ENCODE data around the gene STAMBP. TPM values are rescaled to one million over a fixed set of nuclear protein-coding genes. Genes with fewer than 3 reads are reported as not detected.

Gene STAMBP
- total and polyA plus RNA-seq, 9 of the 15 experiments (the other 6 are each of a cell fraction or from before 2014, with no cell fraction given) = 36.9 to 75.2 (median 48.8) TPM

GRCh38 chr2:73868204-73868978 lies 39.6 kb downstream of the STAMBP start:
- H3K9ac ChIP-seq (ENCODE audit: insufficient read depth in 1 of 2, low read depth in 2 of 2, low read length in 2 of 2) = no peak overlapping the region
- H3K4me3 ChIP-seq = no peak overlapping the region
- WGBS (ENCODE audit: insufficient coverage, low coverage, missing lambda C conversion rate) = 80% methylated on average over 9 of the region's 9 CpGs
- no peaks in the 10 kb centered on the region for H3K27me3 ChIP-seq (ENCODE audit: control insufficient read depth in 2 of 2, insufficient read depth in 2 of 2, low read length in 2 of 2)
- DNase-seq (ENCODE audit: extremely low read depth in 1 of 4, low spot score in 3 of 4) (no peak), ATAC-seq (no peak), FAIRE-seq (no peak)
- intact Hi-C loops (cut with micrococcal nuclease) = no loop called here
- H3K79me2 ChIP-seq (ENCODE audit: control insufficient read depth, insufficient read depth, low read length) = no peaks in the 10 kb centered on the region
- H4K20me1 ChIP-seq (replicated peaks; ENCODE audit: control insufficient read depth, insufficient read depth, low read length) = no peaks in the 10 kb centered on the region
- POLR2A ChIA-PET = interaction anchor here (1.0 kb wide), 1 partner anchor 10 kb away, joined by 3 read pairs; no protein-coding TSS in a partner anchor
- no peaks in the 10 kb centered on the region for H3K9me3 ChIP-seq (replicated peaks; ENCODE audit: control insufficient read depth, insufficient read depth, low read depth, low read length)
- H3K4me2 ChIP-seq (ENCODE audit: insufficient read depth, low read length) = no peak overlapping the region
- CTCF ChIA-PET (ENCODE audit: low intra/inter-chr PET ratio) = no interaction called here
- H3K9me1 ChIP-seq (ENCODE audit: control insufficient read depth, insufficient read depth, low read length) = no peaks in the 10 kb centered on the region
- peaks cover 31% of the 10 kb centered on the region for H3K36me3 ChIP-seq (ENCODE audit: control insufficient read depth, insufficient read depth, low read length)
- H2AFZ ChIP-seq (ENCODE audit: low read depth, low read length) = no peak overlapping the region
- H3K4me1 ChIP-seq (replicated peaks in 1 of 2; ENCODE audit: control insufficient read depth in 2 of 2, insufficient read depth in 2 of 2, low read length in 2 of 2) = no peaks in the 10 kb centered on the region; a peak in 1 of 5 replicates
- in situ Hi-C loops (cut with MboI) = no loop called here
- BruUV-seq (replicated peaks) = no TSS peak
- H3K27ac ChIP-seq (ENCODE audit: extremely low read depth, low read depth, low read length) = no peak overlapping the region
- no peak for TF ChIP-seq HMG20A (CRISPR knock-in tag; conservative IDR thresholded peaks at IDR 0.05)
- no peak for TF ChIP-seq ZNF668 (CRISPR knock-in tag; IDR thresholded peaks at IDR 0.05)
- TF ChIP-seq, protein P1, sequence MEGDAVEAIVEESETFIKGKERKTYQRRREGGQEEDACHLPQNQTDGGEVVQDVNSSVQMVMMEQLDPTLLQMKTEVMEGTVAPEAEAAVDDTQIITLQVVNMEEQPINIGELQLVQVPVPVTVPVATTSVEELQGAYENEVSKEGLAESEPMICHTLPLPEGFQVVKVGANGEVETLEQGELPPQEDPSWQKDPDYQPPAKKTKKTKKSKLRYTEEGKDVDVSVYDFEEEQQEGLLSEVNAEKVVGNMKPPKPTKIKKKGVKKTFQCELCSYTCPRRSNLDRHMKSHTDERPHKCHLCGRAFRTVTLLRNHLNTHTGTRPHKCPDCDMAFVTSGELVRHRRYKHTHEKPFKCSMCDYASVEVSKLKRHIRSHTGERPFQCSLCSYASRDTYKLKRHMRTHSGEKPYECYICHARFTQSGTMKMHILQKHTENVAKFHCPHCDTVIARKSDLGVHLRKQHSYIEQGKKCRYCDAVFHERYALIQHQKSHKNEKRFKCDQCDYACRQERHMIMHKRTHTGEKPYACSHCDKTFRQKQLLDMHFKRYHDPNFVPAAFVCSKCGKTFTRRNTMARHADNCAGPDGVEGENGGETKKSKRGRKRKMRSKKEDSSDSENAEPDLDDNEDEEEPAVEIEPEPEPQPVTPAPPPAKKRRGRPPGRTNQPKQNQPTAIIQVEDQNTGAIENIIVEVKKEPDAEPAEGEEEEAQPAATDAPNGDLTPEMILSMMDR (IDR thresholded peaks at IDR 0.05 in 2 of 3, conservative IDR thresholded peaks at IDR 0.05 in 1 of 3; ENCODE audit: insufficient read depth in 2 of 3, low read depth in 1 of 3, low read length in 3 of 3) = no peak
- no peak for TF ChIP-seq CXXC5 (CRISPR knock-in tag; IDR thresholded peaks at IDR 0.05)
- no peak for TF ChIP-seq POU5F1 (IDR thresholded peaks at IDR 0.05; ENCODE audit: borderline replicate concordance, low read depth, low read length, partially characterized antibody)
- no peak for TF ChIP-seq ZNF133 (CRISPR knock-in tag; IDR thresholded peaks at IDR 0.05)
- no peak for TF ChIP-seq ZNF75A (CRISPR knock-in tag; IDR thresholded peaks at IDR 0.05)
- TF ChIP-seq, protein P2, sequence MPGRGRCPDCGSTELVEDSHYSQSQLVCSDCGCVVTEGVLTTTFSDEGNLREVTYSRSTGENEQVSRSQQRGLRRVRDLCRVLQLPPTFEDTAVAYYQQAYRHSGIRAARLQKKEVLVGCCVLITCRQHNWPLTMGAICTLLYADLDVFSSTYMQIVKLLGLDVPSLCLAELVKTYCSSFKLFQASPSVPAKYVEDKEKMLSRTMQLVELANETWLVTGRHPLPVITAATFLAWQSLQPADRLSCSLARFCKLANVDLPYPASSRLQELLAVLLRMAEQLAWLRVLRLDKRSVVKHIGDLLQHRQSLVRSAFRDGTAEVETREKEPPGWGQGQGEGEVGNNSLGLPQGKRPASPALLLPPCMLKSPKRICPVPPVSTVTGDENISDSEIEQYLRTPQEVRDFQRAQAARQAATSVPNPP (IDR thresholded peaks at IDR 0.05; ENCODE audit: borderline replicate concordance, insufficient read depth, insufficient read length) = no peak
- TF ChIP-seq HDAC3 (IDR thresholded peaks at IDR 0.05; ENCODE audit: borderline replicate concordance, partially characterized antibody) = no peak
- no peak for TF ChIP-seq ZNF436 (CRISPR knock-in tag; IDR thresholded peaks at IDR 0.05)
- TF ChIP-seq ZNF449 (CRISPR knock-in tag; IDR thresholded peaks at IDR 0.05) = no peak
- no peak for TF ChIP-seq ZNF583 (CRISPR knock-in tag; IDR thresholded peaks at IDR 0.05)
- TF ChIP-seq CBX2 (IDR thresholded peaks at IDR 0.05; ENCODE audit: insufficient read depth, low read length, poor library complexity, severe bottlenecking) = no peak
- no peak for TF ChIP-seq CREM (IDR thresholded peaks at IDR 0.05; ENCODE audit: low read depth)
- TF ChIP-seq, protein P3, sequence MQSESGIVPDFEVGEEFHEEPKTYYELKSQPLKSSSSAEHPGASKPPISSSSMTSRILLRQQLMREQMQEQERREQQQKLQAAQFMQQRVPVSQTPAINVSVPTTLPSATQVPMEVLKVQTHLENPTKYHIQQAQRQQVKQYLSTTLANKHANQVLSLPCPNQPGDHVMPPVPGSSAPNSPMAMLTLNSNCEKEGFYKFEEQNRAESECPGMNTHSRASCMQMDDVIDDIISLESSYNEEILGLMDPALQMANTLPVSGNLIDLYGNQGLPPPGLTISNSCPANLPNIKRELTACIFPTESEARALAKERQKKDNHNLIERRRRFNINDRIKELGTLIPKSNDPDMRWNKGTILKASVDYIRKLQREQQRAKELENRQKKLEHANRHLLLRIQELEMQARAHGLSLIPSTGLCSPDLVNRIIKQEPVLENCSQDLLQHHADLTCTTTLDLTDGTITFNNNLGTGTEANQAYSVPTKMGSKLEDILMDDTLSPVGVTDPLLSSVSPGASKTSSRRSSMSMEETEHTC (IDR thresholded peaks at IDR 0.05) = no peak
- TF ChIP-seq PYGO2 (tag; IDR thresholded peaks at IDR 0.05) = no peak
